ENCODE results near the gene PPBP.

DNA sequence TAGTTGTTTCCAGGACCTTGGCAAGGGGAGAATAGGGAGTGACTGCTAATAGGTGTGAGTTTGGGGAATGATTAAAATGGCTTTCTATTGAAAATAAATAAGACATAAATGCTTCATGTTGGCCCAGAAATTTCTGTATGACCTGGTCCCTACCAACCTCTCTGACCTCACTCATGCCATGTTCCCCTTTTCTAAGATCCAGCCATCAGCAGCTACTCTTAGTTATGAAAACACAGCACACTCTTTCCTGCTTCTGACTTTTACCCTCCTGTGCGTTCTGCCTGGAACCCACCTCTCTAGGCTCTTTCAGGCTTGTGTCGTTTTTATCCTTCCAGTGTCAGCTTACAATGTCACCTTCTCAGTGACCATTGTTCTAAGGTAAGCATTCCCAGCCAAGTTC lies 25.3 kb upstream of the PPBP start:
- no peak for TF ChIP-seq POLR2A (IDR thresholded peaks at IDR 0.05)
- TF ChIP-seq, protein P1, sequence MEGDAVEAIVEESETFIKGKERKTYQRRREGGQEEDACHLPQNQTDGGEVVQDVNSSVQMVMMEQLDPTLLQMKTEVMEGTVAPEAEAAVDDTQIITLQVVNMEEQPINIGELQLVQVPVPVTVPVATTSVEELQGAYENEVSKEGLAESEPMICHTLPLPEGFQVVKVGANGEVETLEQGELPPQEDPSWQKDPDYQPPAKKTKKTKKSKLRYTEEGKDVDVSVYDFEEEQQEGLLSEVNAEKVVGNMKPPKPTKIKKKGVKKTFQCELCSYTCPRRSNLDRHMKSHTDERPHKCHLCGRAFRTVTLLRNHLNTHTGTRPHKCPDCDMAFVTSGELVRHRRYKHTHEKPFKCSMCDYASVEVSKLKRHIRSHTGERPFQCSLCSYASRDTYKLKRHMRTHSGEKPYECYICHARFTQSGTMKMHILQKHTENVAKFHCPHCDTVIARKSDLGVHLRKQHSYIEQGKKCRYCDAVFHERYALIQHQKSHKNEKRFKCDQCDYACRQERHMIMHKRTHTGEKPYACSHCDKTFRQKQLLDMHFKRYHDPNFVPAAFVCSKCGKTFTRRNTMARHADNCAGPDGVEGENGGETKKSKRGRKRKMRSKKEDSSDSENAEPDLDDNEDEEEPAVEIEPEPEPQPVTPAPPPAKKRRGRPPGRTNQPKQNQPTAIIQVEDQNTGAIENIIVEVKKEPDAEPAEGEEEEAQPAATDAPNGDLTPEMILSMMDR (IDR thresholded peaks at IDR 0.05) = no peak
- no peak for TF ChIP-seq POLR2AphosphoS5 (IDR thresholded peaks at IDR 0.05)
